HAP-1 (cell line): ENCODE data around the gene TMEM158.

Experiments used
- DNase-seq, 2 experiments: peaks; one replicate each; pipeline ENCODE4 v3.0.0-alpha.2; 2016 to 2020; ENCODE audit warnings: low spot score in 2 of 2
- H3K27me3 ChIP-seq: fragments of 250-450 bp; sonication (Bioruptor Pico); 2 replicates; pipeline ENCODE4 v1.5.1; 2020; ENCODE audit warnings: low read depth, mild to moderate bottlenecking, moderate library complexity
- H3K36me3 ChIP-seq: fragments of 250-450 bp; sonication (Bioruptor Pico); replicated peaks from 2 replicates; pipeline ENCODE4 v1.5.1; 2020; ENCODE audit warnings: mild to moderate bottlenecking
- H3K4me1 ChIP-seq: fragments of 250-450 bp; sonication (Bioruptor Pico); 2 replicates; pipeline ENCODE4 v1.5.1; 2020; ENCODE audit warnings: mild to moderate bottlenecking
- H3K4me3 ChIP-seq: fragments of 250-450 bp; sonication (Bioruptor Pico); 2 replicates; pipeline ENCODE4 v1.5.1; 2020; ENCODE audit warnings: mild to moderate bottlenecking, moderate library complexity
- H3K9me3 ChIP-seq: fragments of 250-450 bp; sonication (Bioruptor Pico); 2 replicates; pipeline ENCODE4 v1.5.1; 2020; ENCODE audit warnings: mild to moderate bottlenecking, moderate library complexity
- in situ Hi-C: fragments of 300-500 bp; cut with MboI; formaldehyde crosslinking; loops from 3 replicates; pipeline ENCODE4 v1.14.3; 2020; ENCODE audit warnings: low sequenced_read_pairs, inconsistent platforms, mixed read lengths

The TMEM158 gene

GRCh38 chr3:45185461-45185860 lies 40.6 kb downstream of the TMEM158 start:
- H3K4me3 ChIP-seq, result no peak overlapping the region
- H3K36me3 ChIP-seq, result no peaks in the 10 kb centered on the region
- in situ Hi-C loops, result no loop called here
- H3K4me1 ChIP-seq, result peaks cover 11% of the 10 kb centered on the region
- no peaks in the 10 kb centered on the region for H3K27me3 ChIP-seq
- no peak for DNase-seq
- H3K9me3 ChIP-seq, result no peaks in the 10 kb centered on the region

DNA sequence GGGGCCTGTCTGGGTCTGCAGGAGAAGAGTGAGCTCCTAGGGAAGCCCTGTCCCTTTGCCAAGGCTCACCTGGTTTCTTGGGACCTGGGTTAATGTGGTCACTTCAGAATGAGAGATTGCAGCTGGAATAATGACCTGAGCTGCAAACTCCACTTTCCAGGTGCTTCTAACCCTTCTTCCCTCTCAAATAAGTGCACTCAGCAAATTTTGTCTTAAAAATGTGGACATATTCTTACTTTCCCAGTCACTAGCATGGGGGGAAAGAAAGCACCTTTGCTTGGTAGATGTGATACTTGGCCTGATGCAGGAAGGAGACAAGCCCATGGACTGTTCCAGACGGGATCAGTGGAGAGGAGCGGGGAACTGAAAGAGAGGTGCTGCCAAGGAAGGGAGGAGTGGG lies 41.0 kb downstream of the TMEM158 start:
- no peak for DNase-seq
- Histone ChIP-seq H3K4me1 (peaks cover 11% of the 10 kb centered on the region), H3K9me3 (no peaks in the 10 kb centered on the region), H3K27me3 (no peaks in the 10 kb centered on the region), H3K4me3 (no peak overlapping the region), H3K36me3 (no peaks in the 10 kb centered on the region)
- in situ Hi-C loops, result no loop called here

- H3K4me3 ChIP-seq, result no peak overlapping the region
- H3K9me3 ChIP-seq, result no peaks in the 10 kb centered on the region
- no peaks in the 10 kb centered on the region for H3K27me3 ChIP-seq
- DNase-seq, result no peak
- H3K36me3 ChIP-seq, result no peaks in the 10 kb centered on the region
- in situ Hi-C loops, result no loop called here
- H3K4me1 ChIP-seq, result peaks cover 11% of the 10 kb centered on the region
Measured at GRCh38 chr3:45183872-45184262, 42.2 kb downstream of the TMEM158 start.

- Histone ChIP-seq H3K4me1 (peaks cover 11% of the 10 kb centered on the region), H3K4me3 (no peak overlapping the region), H3K9me3 (no peaks in the 10 kb centered on the region), H3K36me3 (no peaks in the 10 kb centered on the region), H3K27me3 (no peaks in the 10 kb centered on the region)
- peak; percentile 15 to 57 for DNase-seq
- in situ Hi-C loops, result no loop called here
Measured at GRCh38 chr3:45182915-45183871, 42.9 kb downstream of the TMEM158 start.

GRCh38 chr3:45181496-45181895 lies 44.6 kb downstream of the TMEM158 start:
- DNase-seq, result no peak
- H3K27me3 ChIP-seq, result no peaks in the 10 kb centered on the region
- H3K4me1 ChIP-seq, result peaks cover 11% of the 10 kb centered on the region
- no peaks in the 10 kb centered on the region for H3K9me3 ChIP-seq
- in situ Hi-C loops, result no loop called here
- H3K36me3 ChIP-seq, result no peaks in the 10 kb centered on the region
- H3K4me3 ChIP-seq, result no peak overlapping the region

DNA sequence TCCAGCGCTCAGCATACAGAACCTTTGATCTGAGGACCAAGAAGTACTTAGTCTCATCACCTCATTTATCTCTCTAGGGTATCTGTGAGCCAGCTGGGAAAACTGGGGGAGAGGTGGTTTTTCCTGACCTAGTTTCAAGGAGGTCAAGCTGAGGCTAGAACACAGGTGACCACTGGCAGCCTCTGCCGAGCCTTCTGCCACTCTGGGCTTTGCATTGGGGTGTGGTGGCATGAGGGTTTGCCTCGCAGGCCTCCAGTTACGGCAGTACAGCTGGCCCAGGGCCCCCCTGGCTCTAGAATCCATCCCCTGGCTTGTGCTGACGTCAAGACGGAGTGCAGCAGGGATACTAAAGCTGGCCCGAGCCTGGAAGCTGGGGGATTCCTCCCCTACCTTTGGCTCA lies 45.2 kb downstream of the TMEM158 start:
- no peak overlapping the region for H3K4me3 ChIP-seq
- in situ Hi-C loops, result no loop called here
- no peaks in the 10 kb centered on the region for H3K9me3 ChIP-seq
- H3K36me3 ChIP-seq, result no peaks in the 10 kb centered on the region
- H3K4me1 ChIP-seq, result peaks cover 11% of the 10 kb centered on the region
- no peaks in the 10 kb centered on the region for H3K27me3 ChIP-seq
- no peak for DNase-seq

- Histone ChIP-seq H3K4me3 (no peak overlapping the region), H3K36me3 (no peaks in the 10 kb centered on the region), H3K9me3 (no peaks in the 10 kb centered on the region), H3K4me1 (peaks cover 11% of the 10 kb centered on the region), H3K27me3 (no peaks in the 10 kb centered on the region)
- in situ Hi-C loops, result no loop called here
- no peak for DNase-seq
Measured at GRCh38 chr3:45180051-45180450, 46.0 kb downstream of the TMEM158 start.

DNA sequence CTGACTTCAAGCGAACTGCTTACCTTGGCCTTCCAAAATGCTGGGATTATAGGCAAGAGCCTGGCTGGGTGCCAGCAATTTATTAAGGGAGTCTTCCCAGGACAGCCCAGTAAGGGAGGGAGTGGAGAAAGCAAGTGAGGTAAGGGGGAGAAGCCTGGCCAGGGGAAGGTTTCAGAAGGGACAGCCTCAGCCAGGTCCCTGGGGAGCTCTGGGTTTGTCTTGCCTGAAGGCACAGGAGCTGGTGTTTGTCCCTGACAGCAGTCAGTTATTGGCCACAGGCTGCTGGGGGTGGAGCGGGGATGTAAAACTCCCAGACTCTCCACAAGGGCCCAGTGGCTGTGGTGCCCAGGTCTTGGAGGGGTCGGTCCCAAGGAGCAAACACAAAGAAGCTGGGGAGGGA lies 46.9 kb downstream of the TMEM158 start:
- in situ Hi-C loops, result no loop called here
- no peak overlapping the region for H3K4me3 ChIP-seq
- no peaks in the 10 kb centered on the region for H3K9me3 ChIP-seq
- H3K36me3 ChIP-seq, result no peaks in the 10 kb centered on the region
- H3K27me3 ChIP-seq, result no peaks in the 10 kb centered on the region
- peak in 1 of 2 experiments; percentile 51 for DNase-seq
- peaks cover 11% of the 10 kb centered on the region for H3K4me1 ChIP-seq

DNA sequence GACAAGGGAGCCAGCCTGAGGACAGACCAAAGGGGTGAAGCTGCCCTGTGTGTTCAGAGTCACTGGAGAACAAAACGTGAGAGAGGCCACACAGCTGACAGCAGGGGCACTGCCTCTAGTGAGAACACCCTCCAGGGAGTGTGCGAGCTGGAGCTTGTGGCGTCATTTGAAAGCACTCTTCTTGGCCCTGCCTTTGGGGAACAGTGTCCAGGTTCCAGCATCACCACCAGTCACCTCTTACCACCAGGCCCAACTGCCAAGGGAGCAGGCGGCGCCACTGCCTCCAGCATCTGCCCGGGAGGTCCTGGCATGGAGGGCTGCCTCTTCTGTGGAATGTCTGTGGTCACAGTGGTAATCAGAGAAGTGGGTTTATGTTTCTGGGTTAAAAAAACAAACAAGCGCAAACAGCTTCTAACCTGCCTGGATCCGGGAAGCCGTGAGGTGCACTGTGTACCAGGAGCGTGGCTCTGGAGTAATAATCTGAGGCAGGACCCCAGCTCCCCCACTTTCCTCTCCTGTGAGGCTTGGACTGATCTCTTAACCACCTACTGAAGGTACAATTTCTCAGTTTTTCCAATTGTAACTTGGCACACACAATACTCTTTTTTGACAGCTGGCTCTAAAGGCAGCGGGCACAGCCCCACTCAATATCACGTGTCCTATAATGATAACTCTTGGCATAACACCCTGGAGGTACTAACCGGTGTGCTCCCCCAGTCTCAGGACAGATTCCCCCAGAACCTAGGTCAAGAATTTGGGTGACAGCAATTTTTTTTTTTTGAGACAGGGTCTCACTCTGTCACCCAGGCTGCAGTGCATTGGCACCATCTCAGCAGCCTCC lies 47.7 kb downstream of the TMEM158 start:
- H3K4me1 ChIP-seq, result peaks cover 8% of the 10 kb centered on the region
- H3K4me3 ChIP-seq, result no peak overlapping the region
- in situ Hi-C loops, result no loop called here

GRCh38 chr3:45176912-45177311 lies 49.2 kb downstream of the TMEM158 start:
- no peaks in the 10 kb centered on the region for H3K9me3 ChIP-seq
- no peak overlapping the region for H3K4me3 ChIP-seq
- DNase-seq, result no peak
- in situ Hi-C loops, result no loop called here
- H3K4me1 ChIP-seq, result no peaks in the 10 kb centered on the region
- H3K36me3 ChIP-seq, result no peaks in the 10 kb centered on the region
- no peaks in the 10 kb centered on the region for H3K27me3 ChIP-seq

More for the DNA sequence above, 47.7 kb downstream of the TMEM158 start:
- no peaks in the 10 kb centered on the region for H3K36me3 ChIP-seq
- DNase-seq, result no peak
- no peaks in the 10 kb centered on the region for H3K27me3 ChIP-seq
- no peaks in the 10 kb centered on the region for H3K9me3 ChIP-seq
